ENCODE measurements around the gene ADGRG6. TPM values are rescaled to one million over a fixed set of nuclear protein-coding genes. Genes with fewer than 3 reads are reported as not detected.

The ADGRG6 gene
- total RNA-seq, 1 experiment from 2014 or later, result 2.5 TPM

- Histone ChIP-seq H4K5ac (ENCODE audit: insufficient read length, low read depth, low read length) (no peak overlapping the region), H3T11ph (ENCODE audit: low read length) (no peak overlapping the region), H2BK15ac (ENCODE audit: low read depth, low read length) (no peak overlapping the region), H3K27ac (ENCODE audit: insufficient read length, low read depth, low read length) (no peak overlapping the region), H4K8ac (replicated peaks; ENCODE audit: insufficient read length, low read depth, low read length) (no peak overlapping the region), H4K20me1 (ENCODE audit: control insufficient read depth, insufficient read depth, insufficient read length) (no peaks in the 10 kb centered on the region), H2BK20ac (ENCODE audit: low read depth, low read length, poor library complexity, severe bottlenecking) (no peak overlapping the region), H3K79me2 (ENCODE audit: insufficient read depth, low read length) (no peaks in the 10 kb centered on the region), H3K14ac (ENCODE audit: insufficient read depth, low read length) (no peak overlapping the region), H3K18ac (ENCODE audit: insufficient read length, low read depth, low read length) (no peak overlapping the region), H2BK5ac (ENCODE audit: insufficient read length, low read length) (no peak overlapping the region), H3K4me1 (ENCODE audit: insufficient read depth, low read length) (no peaks in the 10 kb centered on the region), H3K23ac (ENCODE audit: insufficient read length, low read depth, low read length) (no peak overlapping the region), H2AK5ac (ENCODE audit: insufficient read length, low read length) (no peak overlapping the region), H3K23me2 (ENCODE audit: insufficient read length, low read depth, low read length, poor library complexity, severe bottlenecking) (no peaks in the 10 kb centered on the region), H2BK120ac (ENCODE audit: low read depth, low read length, poor library complexity, severe bottlenecking) (no peak overlapping the region), H3K9ac (ENCODE audit: extremely low read depth, insufficient read length, low read length) (no peak overlapping the region), H4K91ac (ENCODE audit: insufficient read length, low read depth, low read length) (no peak overlapping the region), H3K9me3 (ENCODE audit: control insufficient read depth, low read depth, low read length) (no peaks in the 10 kb centered on the region), H2BK12ac (ENCODE audit: insufficient read length, low read depth, low read length) (no peak overlapping the region), H3K27me3 (ENCODE audit: insufficient read depth, low read length) (no peaks in the 10 kb centered on the region), H3K4ac (ENCODE audit: low read depth, low read length) (no peak overlapping the region), H3K79me1 (ENCODE audit: insufficient read depth, low read depth, low read length, poor library complexity, severe bottlenecking) (no peaks in the 10 kb centered on the region), H2AFZ (ENCODE audit: low read length) (no peak overlapping the region), H3K4me2 (ENCODE audit: insufficient read depth, insufficient read length, low read length) (no peak overlapping the region), H3K56ac (ENCODE audit: insufficient read length, low read depth, low read length) (no peak overlapping the region)
- no peak for TF ChIP-seq CTCF (conservative IDR thresholded peaks at IDR 0.05)
- no CpG with 5 or more reads among the region's 2 CpGs for WGBS (ENCODE audit: extremely low coverage, insufficient read length, low lambda C conversion rate)
- Mint-ChIP-seq H3K27ac (no peak overlapping the region; a peak in 1 of 7 replicates), H3K4me3 (no peak overlapping the region), H3K9me3 (no peaks in the 10 kb centered on the region), H3K4me1 (peaks cover 3 to 13% of the 10 kb centered on the region in 2 experiments; a peak in 3 of 4 replicates), H3K27me3 (ENCODE audit: low read depth) (no peaks in the 10 kb centered on the region), H3K36me3 (ENCODE audit: insufficient read depth in 1 of 3, low read depth in 3 of 3) (no peaks in the 10 kb centered on the region)
- DNase-seq, result no peak
Measured at GRCh38 chr6:142333431-142333830, 31.6 kb downstream of the ADGRG6 start.
